HG03575 (cell line): ENCODE measurements around the gene PHACTR1.

Source experiments
- ATAC-seq: cut with Tn5 transposase; IDR thresholded peaks from one replicate; pipeline ENCODE4 v1.9.1; 2021; ENCODE audit not compliant: unreplicated experiment, insufficient number of reproducible peaks, low FRiP score; ENCODE audit errors: extremely low read depth

Gene PHACTR1

DNA sequence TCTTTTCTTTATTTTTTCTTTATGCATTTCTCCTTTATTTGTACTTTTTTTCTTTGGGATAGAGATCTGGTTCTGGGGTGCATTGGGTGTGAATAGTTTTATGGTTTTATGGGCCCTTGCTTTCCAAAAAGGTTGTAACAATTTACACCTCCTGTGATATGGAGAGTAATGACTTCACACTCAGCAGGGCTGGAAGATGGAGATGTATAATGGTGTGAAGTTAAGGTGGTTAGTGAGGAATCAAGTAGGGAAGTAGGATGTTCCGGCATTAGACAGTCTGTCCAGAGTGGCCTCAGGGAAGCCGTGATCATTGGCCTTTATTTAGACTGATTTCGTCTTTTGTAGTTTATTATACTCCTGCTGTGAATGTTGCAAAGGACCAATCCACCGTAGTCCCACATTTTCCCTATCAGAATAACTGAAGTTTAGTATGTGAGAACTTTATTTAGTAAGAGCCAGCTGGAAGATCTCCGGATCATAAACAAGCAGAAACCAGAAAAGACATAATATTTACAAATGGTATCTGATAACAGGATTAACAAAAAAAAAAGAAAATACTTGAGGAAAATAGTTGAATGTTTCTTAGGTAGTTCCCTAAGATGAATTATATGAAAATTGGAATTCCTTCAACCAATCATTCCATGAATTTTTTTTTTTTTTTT is 356.2 kb downstream of the PHACTR1 start:
- no peak for ATAC-seq

DNA sequence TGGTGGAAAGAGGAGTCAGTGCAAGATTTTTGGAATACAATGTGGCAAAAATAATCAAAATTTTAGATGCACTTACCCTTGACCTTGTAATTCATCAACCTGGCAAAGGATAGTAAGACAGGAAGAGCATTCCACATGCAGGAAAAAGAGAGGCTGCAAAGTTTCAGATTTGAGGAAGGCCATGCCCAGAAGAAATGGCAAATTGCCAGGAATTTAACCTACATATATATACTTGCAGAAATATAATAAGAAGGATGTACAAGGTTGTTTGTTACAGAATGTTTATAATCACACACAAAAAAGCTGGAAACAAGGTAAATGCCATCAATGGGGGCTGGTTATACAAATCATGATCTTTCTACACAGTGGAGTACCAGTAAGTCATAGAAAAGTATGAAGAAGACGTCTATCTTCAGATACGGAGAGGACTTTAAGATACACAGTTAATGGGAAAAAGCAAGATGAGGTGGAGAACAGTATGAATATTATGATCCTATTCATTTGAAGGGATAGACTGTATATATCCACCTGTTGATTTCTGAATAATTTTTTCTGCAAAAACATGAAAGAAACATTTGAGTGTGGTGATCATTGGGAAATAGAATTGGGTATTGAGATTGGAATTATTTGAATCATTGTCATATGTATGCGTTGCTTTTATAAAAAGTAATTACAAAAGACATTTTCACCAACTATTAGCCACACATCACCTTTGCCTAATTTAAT is 358.0 kb downstream of the PHACTR1 start:
- no peak for ATAC-seq

DNA sequence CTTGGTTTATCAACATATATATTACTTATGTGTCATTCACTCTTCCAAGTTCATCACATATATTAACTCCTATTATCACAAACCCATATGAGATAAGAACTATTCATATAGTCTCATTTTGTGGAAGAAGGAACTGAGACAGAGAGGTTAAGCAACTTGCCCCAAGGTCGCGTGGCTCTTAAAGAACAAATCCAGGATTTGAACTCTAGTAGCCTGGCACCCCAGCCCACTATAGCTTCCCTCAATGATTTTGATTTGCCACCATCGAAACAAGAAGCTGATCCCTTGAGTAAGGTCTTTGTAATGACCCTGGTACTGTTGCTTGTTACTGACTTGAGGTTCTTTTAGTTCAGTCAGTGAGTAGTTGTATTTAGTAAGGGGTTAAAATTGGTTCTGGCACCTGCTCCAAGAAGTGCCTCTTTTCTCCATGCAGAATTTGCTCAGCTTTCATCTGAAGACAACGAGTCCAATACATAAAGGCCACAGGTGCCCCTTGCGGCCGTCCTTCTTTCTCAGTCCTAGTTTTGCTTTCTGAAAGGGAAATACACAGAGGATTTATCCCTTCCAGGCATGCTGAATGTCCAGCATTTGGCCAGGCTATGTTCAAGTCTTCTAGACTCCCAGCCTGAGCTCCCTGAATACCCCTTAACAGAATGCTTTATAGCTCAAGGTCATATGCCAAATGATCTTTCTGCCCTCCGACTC is 358.7 kb downstream of the PHACTR1 start:
- ATAC-seq: no peak

DNA sequence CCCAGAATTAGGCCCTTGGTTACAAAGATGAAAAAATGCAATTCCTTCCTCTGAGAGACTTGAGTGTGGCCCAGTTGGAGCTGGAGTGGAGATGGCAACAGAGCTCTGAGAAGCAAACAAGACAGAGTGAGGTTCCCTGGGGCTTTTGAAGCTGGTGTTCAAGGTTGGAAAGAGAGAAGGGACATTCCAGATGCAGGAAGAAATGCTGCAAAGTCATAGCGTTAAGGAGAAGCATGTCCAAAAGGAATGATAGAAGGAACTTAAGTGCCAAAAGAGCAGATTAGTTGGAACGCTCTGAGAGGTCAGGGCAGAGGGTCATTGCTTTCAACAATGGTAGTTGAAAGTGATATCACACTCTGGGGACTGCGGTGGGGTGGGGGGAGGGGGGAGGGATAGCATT is 360.0 kb downstream of the PHACTR1 start:
- ATAC-seq: no peak

DNA sequence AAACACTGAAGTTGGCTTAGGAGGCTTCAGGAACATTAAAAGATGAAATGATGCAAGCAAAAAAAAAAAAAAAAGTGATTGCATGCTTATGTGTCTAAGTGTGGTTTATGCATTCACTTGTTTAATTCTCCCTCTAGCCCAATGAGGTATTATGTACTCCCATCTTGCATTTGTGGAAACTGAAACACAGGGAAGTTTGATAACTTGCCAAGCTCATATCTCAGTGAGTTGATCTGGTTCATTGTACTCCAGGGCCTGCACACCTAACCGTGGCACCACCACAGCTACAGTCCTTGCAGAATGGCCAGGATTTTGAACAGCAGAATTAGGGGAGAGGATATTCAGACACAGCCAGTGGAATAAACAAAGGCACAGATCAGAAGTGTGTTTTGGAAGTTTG is 360.6 kb downstream of the PHACTR1 start:
- no peak for ATAC-seq

DNA sequence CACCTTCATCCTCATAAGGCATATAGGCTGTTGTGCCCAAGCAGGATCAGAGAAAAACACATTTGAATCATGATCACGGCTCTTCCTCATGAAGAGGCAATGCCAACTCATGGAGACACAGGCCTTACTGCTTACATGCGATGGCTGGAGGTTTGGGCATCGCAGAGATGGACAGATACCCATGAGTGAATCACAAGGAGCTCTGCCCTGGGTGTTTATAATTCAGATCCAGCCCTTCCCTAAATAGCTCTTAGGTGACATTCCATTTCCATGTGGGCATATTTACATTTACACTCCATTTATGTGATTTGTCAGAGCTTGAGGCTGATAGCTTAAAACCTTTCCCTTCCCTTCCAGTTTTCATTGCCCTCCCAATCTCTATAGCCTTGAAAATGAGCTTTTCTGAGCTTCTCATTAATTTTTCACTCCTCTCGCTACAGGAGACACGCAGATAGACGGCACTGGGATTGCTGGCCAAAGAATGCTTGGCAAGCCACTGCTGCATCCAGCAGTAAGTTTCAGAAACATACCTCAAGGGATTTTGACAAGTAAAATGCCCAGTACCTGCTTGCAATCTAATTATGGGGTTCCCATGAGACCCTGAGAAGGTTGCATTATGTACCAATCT is 362.6 kb downstream of the PHACTR1 start:
- no peak for ATAC-seq

DNA sequence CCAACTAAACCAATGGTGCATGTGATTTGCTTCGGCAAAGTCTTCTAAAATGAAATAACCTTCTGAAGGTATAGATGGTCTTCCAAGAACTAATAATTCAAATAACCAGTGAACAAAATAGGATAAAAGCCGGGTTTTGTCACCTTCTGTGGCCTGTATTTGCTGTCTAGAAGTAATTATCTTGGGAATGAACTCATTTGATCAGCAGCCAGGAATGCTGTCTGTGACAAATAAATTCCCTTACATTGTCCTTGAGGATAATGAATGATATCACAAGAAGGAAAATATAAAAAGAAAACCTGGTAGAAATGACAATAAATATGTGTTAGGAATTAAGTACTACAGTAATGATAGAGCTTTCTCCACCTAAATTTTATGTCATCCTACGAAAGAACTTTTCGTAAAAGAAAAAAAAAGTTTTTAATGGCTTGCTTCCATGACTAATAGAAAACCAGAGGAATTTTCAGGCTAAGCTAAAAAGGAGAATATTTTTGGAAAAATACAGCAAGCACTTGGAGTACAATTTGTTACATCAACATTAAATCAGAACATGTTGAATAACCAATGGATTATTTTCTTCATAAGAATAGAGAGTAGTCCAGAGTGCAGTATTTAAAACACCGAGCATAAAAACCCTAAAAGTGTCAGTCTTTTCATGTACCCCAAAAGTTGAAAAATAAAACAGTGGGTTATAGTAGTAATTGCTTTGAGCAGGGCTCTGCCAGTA is 364.1 kb downstream of the PHACTR1 start:
- no peak for ATAC-seq

DNA sequence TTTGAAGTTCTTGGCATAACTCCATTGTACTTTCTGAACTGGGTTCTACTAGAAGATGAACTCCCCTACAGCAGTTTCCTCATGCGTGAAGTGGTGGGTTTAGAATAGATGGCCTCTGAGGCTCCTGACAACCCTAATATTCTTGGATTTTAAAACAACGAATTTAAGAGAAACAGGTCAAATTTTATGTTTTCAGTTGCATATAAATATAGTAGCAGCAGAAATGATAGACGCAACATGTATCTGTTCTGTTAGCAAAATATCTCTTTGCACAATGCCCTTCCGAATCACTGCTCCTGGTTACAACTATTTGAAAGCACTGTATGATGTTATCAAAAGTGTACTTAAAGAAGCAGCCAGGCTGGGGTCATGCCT is 364.6 kb downstream of the PHACTR1 start:
- no peak for ATAC-seq

DNA sequence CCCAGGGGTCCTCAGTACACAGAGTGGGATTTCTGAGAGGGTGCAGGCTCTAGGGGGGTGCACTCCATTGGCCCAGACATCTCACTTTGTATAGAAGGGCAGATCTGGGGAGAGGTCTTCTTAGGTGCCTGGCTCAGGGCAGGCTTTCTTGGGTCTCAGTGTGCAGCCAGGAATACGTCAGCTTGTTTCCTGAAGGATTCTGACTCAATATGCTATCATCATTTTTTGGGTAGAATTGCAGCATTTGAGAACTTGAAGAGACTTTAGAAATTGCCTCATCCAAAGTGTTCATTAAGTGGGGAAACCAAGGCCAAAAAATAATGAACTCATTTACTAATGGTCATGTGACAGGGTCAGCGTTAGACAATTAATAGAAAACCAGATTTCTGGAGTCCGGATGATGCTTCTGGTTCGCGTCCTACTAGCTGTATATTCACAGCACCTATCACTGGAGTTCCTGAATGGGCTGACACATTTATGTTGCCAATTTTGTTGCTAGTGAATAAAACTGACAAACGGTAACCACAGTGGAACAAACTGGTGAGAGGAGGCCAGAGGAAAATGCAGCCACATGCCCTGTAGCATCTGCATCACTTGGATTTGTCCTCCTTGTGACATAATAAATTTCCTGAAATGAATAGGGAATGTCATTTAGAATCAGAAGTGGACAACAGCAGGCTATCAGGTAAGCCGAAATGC is 372.9 kb downstream of the PHACTR1 start:
- no peak for ATAC-seq

DNA sequence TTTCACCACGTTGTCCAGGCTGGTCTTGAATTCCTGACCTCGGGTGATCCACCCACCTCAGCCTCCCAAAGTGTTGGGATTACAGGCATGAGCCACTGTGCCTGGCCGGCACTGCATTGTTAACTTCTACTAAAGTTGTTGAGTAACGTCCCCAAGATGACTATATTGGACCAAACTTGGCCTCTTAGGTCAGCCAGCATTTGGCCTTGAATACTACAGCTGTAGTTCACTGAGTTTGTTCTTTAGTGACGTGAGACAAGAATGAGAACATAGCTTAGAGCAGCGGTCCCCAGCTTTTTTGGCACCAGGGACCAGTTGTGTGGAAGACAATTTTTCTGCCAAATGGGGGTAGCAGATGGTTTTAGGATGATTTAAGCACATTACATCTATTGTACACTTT is 374.6 kb downstream of the PHACTR1 start:
- ATAC-seq: no peak

DNA sequence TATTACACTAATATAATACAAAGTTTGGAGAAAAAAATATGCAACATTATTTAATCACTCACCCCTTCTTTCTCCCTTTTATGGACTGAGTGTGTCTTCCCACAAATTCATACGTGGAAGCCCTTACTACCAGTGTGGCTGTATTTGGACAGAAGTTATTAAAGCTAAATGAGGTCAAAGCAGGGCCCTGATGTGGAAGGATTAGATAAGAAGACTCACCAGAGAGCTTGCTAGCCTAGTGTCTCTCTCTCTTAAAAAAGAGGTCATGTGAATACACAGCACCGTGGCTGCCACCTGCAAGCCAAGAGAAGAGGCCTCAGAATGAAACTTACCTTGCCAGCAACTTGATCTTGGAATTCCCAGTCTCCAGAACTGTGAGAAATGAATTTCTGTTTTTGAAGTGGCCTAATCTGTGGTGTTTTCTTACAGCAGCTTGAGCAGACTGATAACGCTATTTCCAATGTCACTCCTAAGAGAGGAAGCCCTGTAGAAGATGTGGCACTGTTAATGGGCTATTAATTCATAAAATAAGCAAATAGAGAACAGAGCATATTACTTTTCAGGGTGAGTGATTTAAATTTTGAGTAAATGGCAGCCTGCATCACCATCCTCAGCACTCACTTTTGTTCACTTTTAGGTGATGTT is 378.3 kb downstream of the PHACTR1 start:
- ATAC-seq: no peak

DNA sequence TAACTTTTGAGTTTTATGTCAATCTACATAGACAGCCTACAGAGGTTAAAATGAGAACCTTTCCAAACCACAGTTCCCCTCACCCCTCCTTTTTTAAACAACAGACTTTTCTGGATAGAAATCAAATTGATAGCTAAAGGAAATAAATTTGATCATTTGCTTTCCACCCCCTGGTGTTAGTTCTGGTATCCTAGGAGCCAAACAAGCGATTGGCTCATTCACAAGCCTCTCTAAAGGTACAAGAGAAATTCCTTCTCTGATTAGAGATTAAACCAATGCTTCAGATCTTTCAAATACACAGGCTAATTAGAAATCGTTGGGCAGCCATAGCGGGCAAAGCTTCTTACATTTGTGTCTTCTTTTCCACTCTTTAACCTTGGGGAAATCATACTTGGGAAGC is 379.5 kb downstream of the PHACTR1 start:
- no peak for ATAC-seq

DNA sequence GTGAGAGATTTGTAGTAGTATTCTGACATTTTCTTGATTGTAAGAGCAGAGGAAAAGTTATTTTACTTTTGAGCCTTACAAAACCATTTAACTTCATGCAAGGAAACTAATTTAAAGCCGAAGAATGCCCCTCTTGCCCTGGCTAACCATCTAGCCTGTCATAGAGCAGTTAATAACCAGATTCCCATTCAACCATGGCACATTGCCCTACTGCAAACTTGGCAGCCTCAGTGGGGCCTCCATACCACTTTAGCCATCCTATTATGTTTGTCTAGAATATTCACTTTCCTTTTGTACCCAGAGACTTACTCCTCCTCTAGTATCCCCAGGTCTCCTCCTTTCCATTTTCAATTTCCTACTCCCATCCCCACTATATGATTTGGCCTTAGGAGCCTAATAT is 380.9 kb downstream of the PHACTR1 start:
- ATAC-seq: no peak

DNA sequence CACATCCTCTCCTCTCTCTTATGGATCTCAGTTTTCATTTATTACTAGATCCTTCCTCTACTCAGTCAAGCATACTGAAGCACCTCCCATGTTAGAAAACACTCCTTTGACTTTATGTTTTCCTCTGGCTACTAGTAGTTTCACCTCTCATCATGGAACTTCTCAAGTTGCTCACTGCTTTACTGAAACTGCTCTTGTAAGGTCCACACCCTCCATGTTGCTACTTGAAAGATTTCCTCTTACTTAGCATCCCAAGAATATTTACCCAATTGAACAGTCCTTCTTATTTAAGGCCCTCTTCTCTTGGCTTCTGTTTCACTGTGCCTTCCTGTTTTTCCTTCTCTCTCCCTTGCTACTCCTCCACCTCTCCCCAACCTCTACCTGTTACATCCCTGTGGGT is 381.4 kb downstream of the PHACTR1 start:
- ATAC-seq: no peak

DNA sequence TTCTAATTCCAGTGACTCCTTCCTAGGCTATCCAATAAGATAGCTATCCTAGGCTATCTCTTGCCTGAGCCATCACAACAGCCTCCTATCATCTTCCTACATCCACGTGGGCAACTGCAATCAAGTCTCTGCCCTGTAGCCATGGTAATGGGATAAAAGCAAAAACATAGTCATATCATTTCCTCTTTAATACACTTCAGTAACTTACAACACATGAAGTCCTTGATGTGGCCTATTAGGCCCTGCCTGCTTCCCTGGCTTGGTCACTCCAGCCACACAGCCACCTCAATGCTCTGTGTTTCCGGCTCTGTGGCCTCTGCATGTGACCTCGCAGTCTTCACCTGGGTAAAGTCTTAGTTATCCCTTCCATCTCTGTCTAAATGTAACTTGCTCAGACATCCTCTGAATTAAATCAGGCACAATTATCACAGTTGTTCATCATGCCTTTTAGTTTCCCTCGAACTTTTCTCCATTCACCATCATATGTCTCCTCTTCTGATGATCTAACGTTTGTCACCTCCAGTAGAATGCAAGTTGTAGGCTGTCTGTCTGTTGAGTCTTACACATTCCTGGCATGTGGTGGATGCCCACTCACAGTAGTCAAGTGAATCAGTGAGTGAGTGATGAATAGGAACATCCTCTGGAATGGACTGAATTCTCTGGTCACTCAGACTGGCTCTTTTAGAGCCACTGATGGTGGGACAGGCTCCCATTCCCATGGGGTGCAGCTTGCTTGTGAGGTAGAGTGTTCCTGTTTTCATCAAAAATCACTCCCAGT is 382.4 kb downstream of the PHACTR1 start:
- no peak for ATAC-seq

DNA sequence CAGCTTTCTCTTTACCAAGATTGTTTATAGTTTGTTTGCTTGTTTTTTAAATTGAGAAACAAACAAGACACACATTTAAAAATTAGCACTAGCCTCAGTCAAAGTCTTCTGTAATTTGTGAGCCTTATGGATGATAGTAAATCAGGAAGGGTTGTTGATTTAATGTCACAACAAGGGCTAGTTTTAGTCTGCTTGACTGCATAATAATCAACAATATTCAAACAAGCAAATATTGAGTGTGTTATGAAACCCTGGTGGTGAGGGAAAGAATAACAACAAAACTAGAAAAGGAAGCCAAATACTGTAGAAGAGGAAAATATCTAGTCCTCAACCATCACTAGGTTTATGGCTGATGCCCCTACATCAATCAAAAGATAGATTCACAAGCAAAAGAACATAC is 383.2 kb downstream of the PHACTR1 start:
- no peak for ATAC-seq

DNA sequence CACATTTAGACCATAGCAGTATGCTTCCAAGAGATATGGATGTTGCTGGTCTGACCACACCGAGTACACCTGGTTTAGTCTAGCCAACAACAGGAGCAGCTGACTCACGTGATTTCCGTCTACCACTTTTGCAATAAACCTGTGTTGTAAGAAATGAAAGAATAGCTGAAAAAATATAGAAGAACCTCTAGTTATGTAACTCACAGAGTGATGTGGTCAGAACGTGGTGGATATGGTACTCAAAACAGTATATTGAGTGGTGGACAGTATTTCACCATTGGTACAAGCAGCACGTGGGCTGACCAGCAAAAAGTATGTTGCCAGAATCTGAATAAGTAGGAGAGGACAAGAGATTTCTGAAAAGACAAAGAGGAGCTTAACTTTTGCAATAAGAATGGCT is 384.8 kb downstream of the PHACTR1 start:
- ATAC-seq: no peak

DNA sequence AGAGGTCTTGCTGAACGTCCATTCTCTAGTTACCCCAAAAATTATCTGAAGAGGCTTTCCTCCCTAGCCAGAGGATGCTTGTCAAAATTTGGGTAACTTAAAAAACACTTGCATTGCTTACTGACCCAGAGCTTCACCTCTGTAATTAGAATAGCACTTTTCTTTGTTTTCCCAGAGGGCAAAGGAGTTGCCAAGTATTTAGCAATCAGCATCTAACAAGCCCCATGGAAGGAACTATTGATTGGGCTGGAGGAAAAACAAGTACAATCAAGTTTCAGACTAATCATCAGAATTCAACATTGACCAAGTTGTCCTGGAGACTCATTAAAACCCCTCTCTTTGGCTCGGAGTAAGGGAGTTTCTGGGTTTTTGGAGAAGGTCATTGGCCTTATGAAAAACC is 385.4 kb downstream of the PHACTR1 start:
- ATAC-seq: no peak
